Effector CD8-positive, alpha-beta T cell (primary cell): ENCODE measurements around the gene PPP1R14B.
"Not testable (repeated sequence)": the region's sequence is repeated elsewhere in the genome, so short reads cannot be mapped to it uniquely, and the experiment has no call there.

Experiments
- DNase-seq: peaks from one replicate; lab custom pipeline; 2025; lab: John Stamatoyannopoulos, UW

PPP1R14B gene

GRCh38 chr11:64260147-64260708, 13.5 kb upstream of the PPP1R14B start:
- no peak for DNase-seq

- no peak for DNase-seq
Measured at GRCh38 chr11:64259533-64260067, 12.9 kb upstream of the PPP1R14B start.

GRCh38 chr11:64258946-64259532, 12.3 kb upstream of the PPP1R14B start:
- DNase-seq: no peak

- DNase-seq: no peak
Measured at GRCh38 chr11:64258356-64258755, 11.6 kb upstream of the PPP1R14B start.

GRCh38 chr11:64256300-64256699, 9.6 kb upstream of the PPP1R14B start:
- DNase-seq: no peak

- DNase-seq: no peak
Measured at GRCh38 chr11:64255135-64256128, 8.7 kb upstream of the PPP1R14B start.

GRCh38 chr11:64254326-64254725, 7.6 kb upstream of the PPP1R14B start:
- no peak for DNase-seq

GRCh38 chr11:64253481-64253880, 6.7 kb upstream of the PPP1R14B start:
- DNase-seq: no peak

- no peak for DNase-seq
Measured at GRCh38 chr11:64253043-64253442, 6.3 kb upstream of the PPP1R14B start.

- DNase-seq: peak; percentile 16
Measured at GRCh38 chr11:64252003-64252872, 5.5 kb upstream of the PPP1R14B start.

GRCh38 chr11:64251753-64252002, 4.9 kb upstream of the PPP1R14B start:
- no peak for DNase-seq

- peak; percentile 50 for DNase-seq
Measured at GRCh38 chr11:64251016-64251752, 4.4 kb upstream of the PPP1R14B start, which contains the start of gene PLCB3. TSS of gene PLCB3 (plus strand) at chr11:64251530. CDS start at chr11:64251650, 120 bp downstream.

GRCh38 chr11:64250415-64251015, 3.8 kb upstream of the PPP1R14B start:
- DNase-seq: no peak

- no peak for DNase-seq
Measured at GRCh38 chr11:64249563-64250414, 3.0 kb upstream of the PPP1R14B start.

- DNase-seq: no peak
Measured at GRCh38 chr11:64249038-64249437, 2.3 kb upstream of the PPP1R14B start.

GRCh38 chr11:64248578-64248977, 1.8 kb upstream of the PPP1R14B start:
- DNase-seq: no peak

- DNase-seq: no peak
Measured at GRCh38 chr11:64247729-64248531, 1.2 kb upstream of the PPP1R14B start.

GRCh38 chr11:64246621-64246870, 197 bp downstream of the PPP1R14B start:
- not testable (repeated sequence) for DNase-seq
